Ishikawa (cell line): ENCODE data around the gene BTNL3.

Source experiments
- CEBPB ChIP-seq: IDR thresholded peaks from 2 replicates; pipeline ENCODE4 v1.6.1; 2012
- CREB1 ChIP-seq: IDR thresholded peaks from 2 replicates; pipeline ENCODE4 v1.6.1; 2012; ENCODE audit warnings: low read depth
- EGR1 ChIP-seq: IDR thresholded peaks from 2 replicates; pipeline ENCODE4 v1.6.1; 2012
- EP300 ChIP-seq: IDR thresholded peaks from 2 replicates; pipeline ENCODE4 v1.6.1; 2012; ENCODE audit warnings: borderline replicate concordance
- FOXM1 ChIP-seq: IDR thresholded peaks from 2 replicates; pipeline ENCODE4 v1.6.1; 2012; ENCODE audit warnings: low read depth, borderline replicate concordance
- NFIC ChIP-seq: IDR thresholded peaks from 2 replicates; pipeline ENCODE4 v1.6.1; 2012
- RAD21 ChIP-seq: IDR thresholded peaks from 2 replicates; pipeline ENCODE4 v1.6.1; 2012; ENCODE audit warnings: low read depth
- REST ChIP-seq: IDR thresholded peaks from 2 replicates; pipeline ENCODE4 v1.6.1; 2012; ENCODE audit warnings: low read depth, mild to moderate bottlenecking
- TAF1 ChIP-seq: IDR thresholded peaks from 2 replicates; pipeline ENCODE4 v1.6.1; 2012; ENCODE audit warnings: low read depth, mild to moderate bottlenecking
- TCF12 ChIP-seq: IDR thresholded peaks from 2 replicates; pipeline ENCODE4 v1.6.1; 2012; ENCODE audit warnings: low read depth
- TEAD4 ChIP-seq: IDR thresholded peaks from 2 replicates; pipeline ENCODE4 v1.6.1; 2012
- YY1 ChIP-seq: IDR thresholded peaks from 2 replicates; pipeline ENCODE4 v1.6.1; 2012; ENCODE audit warnings: low read depth
- ZBTB7A ChIP-seq: IDR thresholded peaks from 2 replicates; pipeline ENCODE4 v1.6.1; 2012; ENCODE audit warnings: low read depth
- TF ChIP-seq, protein P1 (sequence below): IDR thresholded peaks from 2 replicates; pipeline ENCODE4 v1.6.1; 2012
- TF ChIP-seq, protein P2 (sequence below): IDR thresholded peaks from 2 replicates; pipeline ENCODE4 v1.6.1; 2012

Gene BTNL3

GRCh38 chr5:181052672-181053487 lies 64.2 kb downstream of the BTNL3 start:
- TF ChIP-seq, protein P1, sequence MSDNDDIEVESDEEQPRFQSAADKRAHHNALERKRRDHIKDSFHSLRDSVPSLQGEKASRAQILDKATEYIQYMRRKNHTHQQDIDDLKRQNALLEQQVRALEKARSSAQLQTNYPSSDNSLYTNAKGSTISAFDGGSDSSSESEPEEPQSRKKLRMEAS, result peak; percentile 96
- TF ChIP-seq ZBTB7A, result 0 out of 2 replicates have a peak, but pooled peaks have one; percentile 39
- no peak for TF ChIP-seq NFIC
- no peak; the same call in 1 of the 2 replicates for TF ChIP-seq TCF12

- no peak for TF ChIP-seq EP300
- no peak for TF ChIP-seq EGR1
- TF ChIP-seq YY1, result no peak
- TF ChIP-seq REST, result no peak
- no peak for TF ChIP-seq CEBPB
- TF ChIP-seq, protein P1, result no peak
- TF ChIP-seq RAD21, result no peak
- no peak for TF ChIP-seq TAF1
- TF ChIP-seq FOXM1, result no peak
- no peak for TF ChIP-seq TEAD4
Observed at GRCh38 chr5:181053488-181054121, 65.0 kb downstream of the BTNL3 start.

GRCh38 chr5:181054138-181054537 lies 65.5 kb downstream of the BTNL3 start:
- TF ChIP-seq ZBTB7A (no peak), REST (no peak), FOXM1 (no peak), EGR1 (no peak), CREB1 (no peak)
- TF ChIP-seq, protein P1, result no peak

DNA sequence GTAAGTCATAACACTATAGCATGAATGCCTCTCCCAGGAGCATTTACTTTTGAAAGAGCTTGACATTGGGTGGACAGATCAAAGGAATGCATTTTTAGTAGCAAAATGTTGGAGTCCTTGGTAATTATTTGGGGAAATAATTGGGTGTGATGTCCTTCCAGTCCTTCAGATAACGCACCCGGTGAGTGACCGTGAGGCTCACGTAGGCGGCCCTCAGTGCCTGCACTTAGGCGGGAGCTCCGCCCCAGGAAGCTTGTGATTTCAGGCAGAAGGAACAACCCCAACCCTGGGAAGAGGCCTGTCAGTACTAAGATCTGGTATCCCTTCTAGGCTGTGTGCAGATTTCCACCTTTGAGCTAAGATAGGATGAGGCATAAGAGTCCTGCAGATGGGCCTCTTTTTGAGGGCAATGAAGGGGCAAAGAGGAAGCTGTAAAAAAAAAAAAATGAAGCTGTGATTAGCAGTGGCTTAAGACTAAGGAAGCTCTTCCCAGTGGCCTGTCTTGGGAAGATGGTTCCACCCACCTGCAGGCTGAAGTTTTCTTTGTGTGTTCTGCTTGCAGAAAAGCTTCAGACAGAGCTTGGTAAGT lies 66.3 kb downstream of the BTNL3 start:
- TF ChIP-seq EGR1 (no peak), TCF12 (no peak), NFIC (no peak), YY1 (no peak), TAF1 (no peak), TEAD4 (no peak), ZBTB7A (no peak), EP300 (no peak), CREB1 (no peak), REST (no peak), FOXM1 (no peak), CEBPB (no peak), RAD21 (no peak)
- TF ChIP-seq, protein P2, sequence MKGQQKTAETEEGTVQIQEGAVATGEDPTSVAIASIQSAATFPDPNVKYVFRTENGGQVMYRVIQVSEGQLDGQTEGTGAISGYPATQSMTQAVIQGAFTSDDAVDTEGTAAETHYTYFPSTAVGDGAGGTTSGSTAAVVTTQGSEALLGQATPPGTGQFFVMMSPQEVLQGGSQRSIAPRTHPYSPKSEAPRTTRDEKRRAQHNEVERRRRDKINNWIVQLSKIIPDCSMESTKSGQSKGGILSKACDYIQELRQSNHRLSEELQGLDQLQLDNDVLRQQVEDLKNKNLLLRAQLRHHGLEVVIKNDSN, result no peak
- TF ChIP-seq, protein P1, result no peak
